ENCODE data around the gene ZNF248. TPM values are rescaled to one million over a fixed set of nuclear protein-coding genes. Genes with fewer than 3 reads are reported as not detected.
A peak's percentile ranks its signal among the peaks of the same experiment; 100 is the strongest.
"Not testable (repeated sequence)": the region's sequence is repeated elsewhere in the genome, so short reads cannot be mapped to it uniquely, and the experiment has no call there.

The ZNF248 gene
- total RNA-seq, 5 donors from 2014 or later (not counting 1 experiment from before 2014, with no cell fraction given): 7.0 to 15.6 (median 13.4) TPM

- Histone ChIP-seq H3K36me3 (ENCODE audit: control insufficient read depth in 2 of 2, extremely low read depth in 1 of 2, insufficient read depth in 1 of 2, low read length in 1 of 2) (no peaks in the 10 kb centered on the region), H3K27me3 (replicated peaks in 1 of 2; ENCODE audit: control insufficient read depth in 2 of 2, extremely low read depth in 1 of 2, insufficient read depth in 2 of 2, low read length in 1 of 2) (no peaks in the 10 kb centered on the region), H3K9me3 (no peaks in the 10 kb centered on the region), H3K27ac (ENCODE audit: low read length) (no peak overlapping the region), H3K4me3 (ENCODE audit: control insufficient read depth in 1 of 2, extremely low read depth in 1 of 2, low read length in 1 of 2) (no peak overlapping the region), H3K4me1 (ENCODE audit: control insufficient read depth in 1 of 2, extremely low read depth in 1 of 2, insufficient read depth in 2 of 2, low read length in 2 of 2) (peaks cover 6 to 16% of the 10 kb centered on the region in 2 experiments)
- ChIA-PET CTCF (no interaction called here), POLR2A (no interaction called here)
- no CpG with 5 or more reads among the region's 2 CpGs for WGBS (ENCODE audit: insufficient coverage)
- Mint-ChIP-seq H3K27ac (peak overlapping the region in 1 of 2 donors; percentile 49), H3K27me3 (no peaks in the 10 kb centered on the region), H3K4me1 (peaks cover 15 to 27% (median 23%) of the 10 kb centered on the region in 3 donors), H3K36me3 (no peaks in the 10 kb centered on the region), H3K4me3 (no peak overlapping the region), H3K9me3 (no peaks in the 10 kb centered on the region)
- ATAC-seq (replicated peaks in 1 of 4) (no peak), DNase-seq (no peak)
Observed at GRCh38 chr10:37860494-37861190, 3.2 kb upstream of the ZNF248 start.

GRCh38 chr10:37859270-37859669 lies 1.9 kb upstream of the ZNF248 start:
- ATAC-seq (replicated peaks in 1 of 4); POLR2A ChIA-PET; H3K27me3 Mint-ChIP-seq; H3K27ac Mint-ChIP-seq; H3K9me3 ChIP-seq; H3K9me3 Mint-ChIP-seq; H3K27me3 ChIP-seq (replicated peaks in 1 of 2; ENCODE audit: control insufficient read depth in 2 of 2, extremely low read depth in 1 of 2, insufficient read depth in 2 of 2, low read length in 1 of 2); CTCF ChIA-PET; H3K4me3 ChIP-seq (ENCODE audit: control insufficient read depth in 1 of 2, extremely low read depth in 1 of 2, low read length in 1 of 2); H3K36me3 ChIP-seq (ENCODE audit: control insufficient read depth in 2 of 2, extremely low read depth in 1 of 2, insufficient read depth in 1 of 2, low read length in 1 of 2); DNase-seq; H3K27ac ChIP-seq (ENCODE audit: low read length); H3K36me3 Mint-ChIP-seq: not testable (repeated sequence)
- 94% methylated on average over 12 of the region's 16 CpGs for WGBS (ENCODE audit: insufficient coverage)
- Mint-ChIP-seq H3K4me3 (peak overlapping the region in 1 of 3 donors; percentile 41), H3K4me1 (peaks cover 27 to 41% (median 36%) of the 10 kb centered on the region in 3 donors)
- H3K4me1 ChIP-seq (ENCODE audit: control insufficient read depth in 1 of 2, extremely low read depth in 1 of 2, insufficient read depth in 2 of 2, low read length in 2 of 2): peaks cover 6 to 22% of the 10 kb centered on the region in 2 experiments

GRCh38 chr10:37856881-37857286 lies 526 bp downstream of the ZNF248 start:
- CTCF ChIA-PET: interaction anchor here in 1 of 2 donors (0.6 kb wide), 1 partner anchor 119 kb away, joined by 3 read pairs; no protein-coding TSS in a partner anchor
- POLR2A ChIA-PET: interaction anchor here in 1 of 2 donors (0.9 kb wide), 1 partner anchor 120 kb away, joined by 3 read pairs; no protein-coding TSS in a partner anchor
- peaks cover 6 to 22% of the 10 kb centered on the region in 2 experiments for H3K4me1 ChIP-seq (ENCODE audit: control insufficient read depth in 1 of 2, extremely low read depth in 1 of 2, insufficient read depth in 2 of 2, low read length in 2 of 2)
- Mint-ChIP-seq H3K36me3 (peaks cover 15% of the 10 kb centered on the region), H3K27ac (peak overlapping the region; percentile 73 to 98), H3K4me1 (peaks cover 40 to 53% (median 50%) of the 10 kb centered on the region in 3 donors), H3K27me3 (no peaks in the 10 kb centered on the region), H3K4me3 (peak overlapping the region; percentile 85 to 90 (median 86)), H3K9me3 (no peaks in the 10 kb centered on the region)
- no peaks in the 10 kb centered on the region for H3K9me3 ChIP-seq
- peak overlapping the region; percentile 82 to 92 for H3K4me3 ChIP-seq (ENCODE audit: control insufficient read depth in 1 of 2, extremely low read depth in 1 of 2, low read length in 1 of 2)
- peak overlapping the region; percentile 87 for H3K27ac ChIP-seq (ENCODE audit: low read length)
- DNase-seq (peak in 26 of 35 experiments; percentile 1 to 46 (median 13)), ATAC-seq (replicated peaks in 1 of 4) (peak; percentile 10 to 24 (median 14))
- H3K36me3 ChIP-seq (ENCODE audit: control insufficient read depth in 2 of 2, extremely low read depth in 1 of 2, insufficient read depth in 1 of 2, low read length in 1 of 2): no peaks in the 10 kb centered on the region
- 0% methylated on average over 11 of the region's 16 CpGs for WGBS (ENCODE audit: insufficient coverage)
- no peaks in the 10 kb centered on the region for H3K27me3 ChIP-seq (replicated peaks in 1 of 2; ENCODE audit: control insufficient read depth in 2 of 2, extremely low read depth in 1 of 2, insufficient read depth in 2 of 2, low read length in 1 of 2)

GRCh38 chr10:37855636-37856035 lies 1.8 kb downstream of the ZNF248 start:
- no peak overlapping the region for H3K27ac ChIP-seq (ENCODE audit: low read length)
- no peak overlapping the region for H3K4me3 ChIP-seq (ENCODE audit: control insufficient read depth in 1 of 2, extremely low read depth in 1 of 2, low read length in 1 of 2)
- H3K9me3 ChIP-seq: no peaks in the 10 kb centered on the region
- peaks cover 6 to 22% of the 10 kb centered on the region in 2 experiments for H3K4me1 ChIP-seq (ENCODE audit: control insufficient read depth in 1 of 2, extremely low read depth in 1 of 2, insufficient read depth in 2 of 2, low read length in 2 of 2)
- Mint-ChIP-seq H3K27ac (no peak overlapping the region), H3K27me3 (no peaks in the 10 kb centered on the region), H3K36me3 (peaks cover 15% of the 10 kb centered on the region), H3K4me1 (peaks cover 42 to 52% (median 50%) of the 10 kb centered on the region in 3 donors), H3K4me3 (peak overlapping the region; percentile 41 to 90 (median 85)), H3K9me3 (no peaks in the 10 kb centered on the region)
- no peaks in the 10 kb centered on the region for H3K36me3 ChIP-seq (ENCODE audit: control insufficient read depth in 2 of 2, extremely low read depth in 1 of 2, insufficient read depth in 1 of 2, low read length in 1 of 2)
- ChIA-PET POLR2A (no interaction called here), CTCF (no interaction called here)
- no peak for DNase-seq
- 86% methylated on average over 1 of the region's 4 CpGs for WGBS (ENCODE audit: insufficient coverage)
- no peak for ATAC-seq (replicated peaks in 1 of 4)
- no peaks in the 10 kb centered on the region for H3K27me3 ChIP-seq (replicated peaks in 1 of 2; ENCODE audit: control insufficient read depth in 2 of 2, extremely low read depth in 1 of 2, insufficient read depth in 2 of 2, low read length in 1 of 2)

- ATAC-seq (replicated peaks in 1 of 4) (no peak), DNase-seq (no peak)
- H3K4me3 ChIP-seq (ENCODE audit: control insufficient read depth in 1 of 2, extremely low read depth in 1 of 2, low read length in 1 of 2): no peak overlapping the region
- peaks cover 15% of the 10 kb centered on the region for H3K36me3 Mint-ChIP-seq
- no peaks in the 10 kb centered on the region for H3K9me3 Mint-ChIP-seq
- H3K4me3 Mint-ChIP-seq: peak overlapping the region in 1 of 3 donors; percentile 49
- ChIA-PET CTCF (interaction anchor here in 1 of 2 donors (1.0 kb wide), 1 partner anchor 12 kb away, joined by 3 read pairs; no protein-coding TSS in a partner anchor), POLR2A (no interaction called here)
- no peak overlapping the region for H3K27ac ChIP-seq (ENCODE audit: low read length)
- H3K4me1 ChIP-seq (ENCODE audit: control insufficient read depth in 1 of 2, extremely low read depth in 1 of 2, insufficient read depth in 2 of 2, low read length in 2 of 2): peaks cover 6 to 22% of the 10 kb centered on the region in 2 experiments
- H3K27ac Mint-ChIP-seq: no peak overlapping the region
- peaks cover 44 to 50% (median 50%) of the 10 kb centered on the region in 3 donors for H3K4me1 Mint-ChIP-seq
- no peaks in the 10 kb centered on the region for H3K9me3 ChIP-seq
- H3K27me3 Mint-ChIP-seq: no peaks in the 10 kb centered on the region
- H3K36me3 ChIP-seq (ENCODE audit: control insufficient read depth in 2 of 2, extremely low read depth in 1 of 2, insufficient read depth in 1 of 2, low read length in 1 of 2): no peaks in the 10 kb centered on the region
- H3K27me3 ChIP-seq (replicated peaks in 1 of 2; ENCODE audit: control insufficient read depth in 2 of 2, extremely low read depth in 1 of 2, insufficient read depth in 2 of 2, low read length in 1 of 2): no peaks in the 10 kb centered on the region
Observed at GRCh38 chr10:37854626-37855025, 2.8 kb downstream of the ZNF248 start.

GRCh38 chr10:37844644-37845043 lies 12.8 kb downstream of the ZNF248 start:
- ChIA-PET POLR2A (no interaction called here), CTCF (interaction anchor here in 1 of 2 donors (0.6 kb wide), 1 partner anchor 106 kb away, joined by 3 read pairs; no protein-coding TSS in a partner anchor)
- Histone ChIP-seq H3K36me3 (ENCODE audit: control insufficient read depth in 2 of 2, extremely low read depth in 1 of 2, insufficient read depth in 1 of 2, low read length in 1 of 2) (peaks cover 0 to 4% of the 10 kb centered on the region in 2 donors), H3K27ac (ENCODE audit: low read length) (no peak overlapping the region), H3K27me3 (replicated peaks in 1 of 2; ENCODE audit: control insufficient read depth in 2 of 2, extremely low read depth in 1 of 2, insufficient read depth in 2 of 2, low read length in 1 of 2) (no peaks in the 10 kb centered on the region), H3K4me3 (ENCODE audit: control insufficient read depth in 1 of 2, extremely low read depth in 1 of 2, low read length in 1 of 2) (no peak overlapping the region), H3K4me1 (ENCODE audit: control insufficient read depth in 1 of 2, extremely low read depth in 1 of 2, insufficient read depth in 2 of 2, low read length in 2 of 2) (no peaks in the 10 kb centered on the region), H3K9me3 (no peaks in the 10 kb centered on the region)
- H3K4me3 Mint-ChIP-seq: no peak overlapping the region
- H3K9me3 Mint-ChIP-seq: peaks cover 5 to 18% (median 5%) of the 10 kb centered on the region in 3 donors
- DNase-seq: no peak
- WGBS (ENCODE audit: insufficient coverage): no CpG with 5 or more reads among the region's 2 CpGs
- H3K36me3 Mint-ChIP-seq: peaks cover 76% of the 10 kb centered on the region
- no peaks in the 10 kb centered on the region for H3K27me3 Mint-ChIP-seq
- H3K27ac Mint-ChIP-seq: no peak overlapping the region
- H3K4me1 Mint-ChIP-seq: peaks cover 7 to 8% (median 8%) of the 10 kb centered on the region in 3 donors
- ATAC-seq (replicated peaks in 1 of 4): no peak

Data from T-cell (primary cell).